ENCODE measurements around the gene TARS1. TPM values are rescaled to one million over a fixed set of nuclear protein-coding genes. Genes with fewer than 3 reads are reported as not detected.

Gene TARS1
- total and polyA plus RNA-seq, 2 of the 8 experiments (the other 6 are each of a cell fraction or from before 2014, with no cell fraction given) = 94.4 to 445 TPM

- H4K8ac ChIP-seq (ENCODE audit: extremely low read depth, insufficient read depth, low read length) = no peak overlapping the region
- H3K18ac ChIP-seq (ENCODE audit: extremely low read depth, low read length) = no peak overlapping the region
- no peak overlapping the region for H2BK5ac ChIP-seq (ENCODE audit: low read depth, low read length)
- no peak for TF ChIP-seq TCF12 (IDR thresholded peaks at IDR 0.05; ENCODE audit: low read depth, low read length)
- TF ChIP-seq BCL11A (IDR thresholded peaks at IDR 0.05; ENCODE audit: low read depth in 2 of 2, low read length in 2 of 2) = no peak
- TF ChIP-seq TAF1 (IDR thresholded peaks at IDR 0.05; ENCODE audit: low read depth, low read length) = no peak
- no peak for TF ChIP-seq SUZ12 (IDR thresholded peaks at IDR 0.05; ENCODE audit: low read length)
- no peak for TF ChIP-seq YY1 (IDR thresholded peaks at IDR 0.05; ENCODE audit: low read depth, low read length)
- no peak for TF ChIP-seq RFX5 (IDR thresholded peaks at IDR 0.05; ENCODE audit: borderline replicate concordance, low read depth, low read length)
- no peak for TF ChIP-seq E2F6 (IDR thresholded peaks at IDR 0.05)
- TF ChIP-seq TBP (IDR thresholded peaks at IDR 0.05; ENCODE audit: low read depth, low read length) = no peak
- TF ChIP-seq MAX (IDR thresholded peaks at IDR 0.05) = no peak
- no peak for TF ChIP-seq SP1 (IDR thresholded peaks at IDR 0.05; ENCODE audit: low read depth, low read length)
- TF ChIP-seq ATF3 (IDR thresholded peaks at IDR 0.05; ENCODE audit: insufficient read depth, low read depth, low read length) = no peak
- no peak for TF ChIP-seq CEBPB (IDR thresholded peaks at IDR 0.05; ENCODE audit: low read depth, low read length)
- H3K4ac ChIP-seq (replicated peaks; ENCODE audit: insufficient read length, low read depth, low read length) = no peak overlapping the region
- H3K4me2 ChIP-seq (ENCODE audit: insufficient read depth in 1 of 2, low read depth in 2 of 2, low read length in 2 of 2) = no peak overlapping the region
- H3K23me2 ChIP-seq (ENCODE audit: low read depth, low read length) = no peaks in the 10 kb centered on the region
- H3K9me3 ChIP-seq (ENCODE audit: insufficient read depth in 2 of 2, low read depth in 1 of 2, low read length in 1 of 2) = no peaks in the 10 kb centered on the region
- no peak overlapping the region for H2BK120ac ChIP-seq (replicated peaks; ENCODE audit: low read depth, low read length)
- ChIA-PET CTCF (ENCODE audit: partially characterized antibody) (interaction anchor here (1.6 to 2.9 kb wide), 2 partner anchors 9 to 10 kb away, joined by 6 to 9 read pairs; no protein-coding TSS in a partner anchor), POLR2A (ENCODE audit: partially characterized antibody) (interaction anchor here (0.6 to 1.9 kb wide), 3 partner anchors 10 to 500 kb away, joined by 3 to 10 read pairs (median 3); no protein-coding TSS in a partner anchor)
- H4K20me1 ChIP-seq (replicated peaks in 1 of 2; ENCODE audit: control insufficient read depth in 1 of 2, insufficient read depth in 2 of 2, low read length in 2 of 2) = no peaks in the 10 kb centered on the region
- H2AK5ac ChIP-seq (ENCODE audit: low read depth, low read length) = no peak overlapping the region
- H3K14ac ChIP-seq (ENCODE audit: insufficient read length) = no peak overlapping the region
- H3K27ac ChIP-seq (ENCODE audit: low read depth, low read length) = no peak overlapping the region
- no peaks in the 10 kb centered on the region for H3K4me1 ChIP-seq (replicated peaks in 1 of 4; ENCODE audit: control insufficient read depth in 3 of 4, insufficient read depth in 4 of 4, low read length in 3 of 4)
- WGBS, 2 experiments (ENCODE audit: extremely low coverage in 1 of 2, insufficient coverage in 1 of 2, insufficient read length in 1 of 2, insufficient replicate concordance in 2 of 2, low coverage in 1 of 2, low lambda C conversion rate in 2 of 2, missing lambda C conversion rate in 1 of 2) = 94% methylated on average over 1 of the region's 1 CpG; no CpG with 5 or more reads in 1 of the 2 experiments
- no peak overlapping the region for H3K9ac ChIP-seq (replicated peaks in 1 of 4; ENCODE audit: extremely low read depth in 1 of 4, low read depth in 3 of 4, low read length in 3 of 4)
- no peak overlapping the region for H3K4me3 ChIP-seq (ENCODE audit: extremely low read depth in 1 of 4, insufficient read depth in 2 of 4, low read depth in 3 of 4, low read length in 4 of 4)
- FAIRE-seq (no peak), DNase-seq (ENCODE audit: low read depth in 1 of 2, low spot score in 2 of 2) (no peak)
- no peaks in the 10 kb centered on the region for H3K36me3 ChIP-seq (ENCODE audit: control insufficient read depth in 2 of 4, insufficient read depth in 4 of 4, low read length in 3 of 4)
- H3K23ac ChIP-seq (ENCODE audit: insufficient read length) = no peak overlapping the region
- H3K27me3 ChIP-seq (replicated peaks in 1 of 4; ENCODE audit: control insufficient read depth in 3 of 4, extremely low read depth in 1 of 4, insufficient read depth in 3 of 4, low read length in 3 of 4) = no peaks in the 10 kb centered on the region
- no peaks in the 10 kb centered on the region for H3K79me1 ChIP-seq (ENCODE audit: low read depth, low read length)
- H4K91ac ChIP-seq (replicated peaks; ENCODE audit: insufficient read length, low read length) = no peak overlapping the region
- no peak overlapping the region for H3K56ac ChIP-seq (replicated peaks; ENCODE audit: insufficient read length, low read depth, low read length)
- no peak overlapping the region for H2AFZ ChIP-seq (ENCODE audit: low read length)
- H4K5ac ChIP-seq (ENCODE audit: insufficient read length, low read depth, low read length) = no peak overlapping the region
- no peak overlapping the region for H2BK12ac ChIP-seq (ENCODE audit: low read depth, low read length)
- peaks cover 0 to 3% of the 10 kb centered on the region in 2 experiments; a peak in 1 of 4 replicates for H3K79me2 ChIP-seq (ENCODE audit: control insufficient read depth in 1 of 2, insufficient read depth in 2 of 2, low read length in 2 of 2)
- H2BK20ac ChIP-seq (ENCODE audit: low read length) = no peak overlapping the region
- no peak overlapping the region for H2BK15ac ChIP-seq (ENCODE audit: low read length)
Measured at GRCh38 chr5:33432656-33433055, 8.1 kb upstream of the TARS1 start.
